ENCODE results near the gene PCID2. TPM values are rescaled to one million over a fixed set of nuclear protein-coding genes. Genes with fewer than 3 reads are reported as not detected.
A peak's percentile ranks its signal among the peaks of the same experiment; 100 is the strongest.

Gene PCID2
- total and polyA plus RNA-seq, 5 donors, result 42.0 to 55.1 (median 44.1) TPM

GRCh38 chr13:113138792-113139551 is 69.5 kb downstream of the PCID2 start:
- DNase-seq (no peak), ATAC-seq (no peak)
- Histone ChIP-seq H3K4me3 (ENCODE audit: low read length) (no peak overlapping the region), H3K4me1 (ENCODE audit: control insufficient read depth, insufficient read depth, low read length) (no peaks in the 10 kb centered on the region), H3K27me3 (ENCODE audit: control insufficient read depth, insufficient read depth) (no peaks in the 10 kb centered on the region), H3K9me3 (ENCODE audit: control insufficient read depth, low read length) (no peaks in the 10 kb centered on the region), H3K27ac (ENCODE audit: low read length) (no peak overlapping the region)
- WGBS, result 76% methylated on average over 16 of the region's 16 CpGs
- intact Hi-C loops (cut with DNase I), result no loop called here

- 84% methylated on average over 11 of the region's 11 CpGs for WGBS
- no peak overlapping the region for H3K4me3 ChIP-seq (ENCODE audit: low read length)
- ATAC-seq (no peak), DNase-seq (no peak)
- H3K4me1 ChIP-seq (ENCODE audit: control insufficient read depth, insufficient read depth, low read length), result no peaks in the 10 kb centered on the region
- no peak overlapping the region for H3K27ac ChIP-seq (ENCODE audit: low read length)
- no peaks in the 10 kb centered on the region for H3K27me3 ChIP-seq (ENCODE audit: control insufficient read depth, insufficient read depth)
- no peaks in the 10 kb centered on the region for H3K9me3 ChIP-seq (ENCODE audit: control insufficient read depth, low read length)
- intact Hi-C loops (cut with DNase I), result no loop called here
Observed at GRCh38 chr13:113137691-113138298, 70.7 kb downstream of the PCID2 start.

- ATAC-seq, result no peak
- no peaks in the 10 kb centered on the region for H3K4me1 ChIP-seq (ENCODE audit: control insufficient read depth, insufficient read depth, low read length)
- H3K9me3 ChIP-seq (ENCODE audit: control insufficient read depth, low read length), result no peaks in the 10 kb centered on the region
- 88% methylated on average over 2 of the region's 2 CpGs for WGBS
- no peak overlapping the region for H3K27ac ChIP-seq (ENCODE audit: low read length)
- intact Hi-C loops (cut with DNase I), result no loop called here
- H3K27me3 ChIP-seq (ENCODE audit: control insufficient read depth, insufficient read depth), result no peaks in the 10 kb centered on the region
- no peak for DNase-seq
- H3K4me3 ChIP-seq (ENCODE audit: low read length), result no peak overlapping the region
Observed at GRCh38 chr13:113135281-113135760, 73.1 kb downstream of the PCID2 start.

DNA sequence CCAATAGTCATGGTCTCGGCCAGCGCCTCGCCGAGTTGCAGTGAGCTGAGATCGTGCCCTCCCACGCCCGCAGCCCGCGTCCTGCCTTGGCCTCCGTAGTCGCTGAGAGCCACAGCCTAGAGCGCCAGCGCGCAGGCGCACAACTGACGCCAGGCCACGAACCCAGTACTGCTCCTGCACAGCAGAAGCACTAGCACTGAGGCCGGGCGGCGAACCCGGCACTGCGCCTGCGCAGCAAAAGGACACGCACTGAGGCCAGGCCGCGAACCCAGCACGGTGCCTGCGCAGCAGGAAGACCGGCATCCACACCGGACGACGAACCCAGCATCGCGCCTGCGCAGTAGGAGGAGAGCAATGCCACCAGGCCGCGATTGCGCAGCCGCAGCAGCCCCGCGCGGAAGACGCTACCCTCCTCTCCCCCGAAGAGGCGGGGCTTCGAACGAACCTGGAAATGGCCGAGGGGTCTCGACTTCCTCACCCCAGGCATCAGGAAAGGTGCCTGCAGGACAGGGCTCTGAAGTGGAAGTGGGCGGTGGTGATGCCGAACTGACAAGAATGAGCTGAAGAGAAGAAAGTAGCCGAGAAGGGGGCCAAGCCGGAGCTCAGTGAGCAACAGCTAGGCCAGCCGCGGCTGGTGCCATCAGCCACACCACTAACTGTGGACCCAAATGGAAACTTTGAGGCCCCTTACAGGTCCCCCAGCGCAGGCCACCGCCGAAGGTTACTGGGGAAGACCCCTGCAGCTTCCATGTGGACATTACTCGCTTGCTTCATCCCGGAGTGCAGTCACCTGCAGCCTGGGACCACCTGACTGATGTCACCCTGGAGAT is 78.3 kb downstream of the PCID2 start:
- H3K9me3 ChIP-seq (ENCODE audit: control insufficient read depth, low read length), result no peaks in the 10 kb centered on the region
- no peak overlapping the region for H3K27ac ChIP-seq (ENCODE audit: low read length)
- no peaks in the 10 kb centered on the region for H3K4me1 ChIP-seq (ENCODE audit: control insufficient read depth, insufficient read depth, low read length)
- DNase-seq, result peak; percentile 73 to 86 (median 81)
- peak; percentile 81 to 87 for ATAC-seq
- intact Hi-C loops (cut with DNase I), result no loop called here
- no peaks in the 10 kb centered on the region for H3K27me3 ChIP-seq (ENCODE audit: control insufficient read depth, insufficient read depth)
- H3K4me3 ChIP-seq (ENCODE audit: low read length), result peak overlapping the region; percentile 11
- WGBS, result 37% methylated on average over 60 of the region's 60 CpGs

DNA sequence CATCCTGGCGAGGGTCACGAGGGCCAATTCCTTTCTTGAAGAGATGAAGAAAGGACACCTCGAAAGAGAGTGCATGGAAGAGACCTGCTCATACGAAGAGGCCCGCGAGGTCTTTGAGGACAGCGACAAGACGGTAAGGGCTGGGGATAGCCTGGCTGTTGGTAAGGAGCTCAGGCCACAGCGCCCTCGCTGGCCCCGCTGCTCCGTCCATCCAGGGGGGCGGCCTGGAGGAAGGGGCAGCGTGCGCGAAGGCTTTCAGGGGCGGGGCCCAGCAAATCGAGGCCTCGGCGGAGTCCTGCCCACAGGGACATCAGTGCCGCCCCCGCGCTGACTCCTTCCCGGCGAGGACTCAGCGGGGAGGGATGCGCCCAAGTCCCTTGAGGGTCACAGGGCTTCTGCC is 79.0 kb downstream of the PCID2 start:
- Histone ChIP-seq H3K27me3 (ENCODE audit: control insufficient read depth, insufficient read depth) (no peaks in the 10 kb centered on the region), H3K4me3 (ENCODE audit: low read length) (peak overlapping the region; percentile 11), H3K9me3 (ENCODE audit: control insufficient read depth, low read length) (no peaks in the 10 kb centered on the region), H3K27ac (ENCODE audit: low read length) (no peak overlapping the region), H3K4me1 (ENCODE audit: control insufficient read depth, insufficient read depth, low read length) (no peaks in the 10 kb centered on the region)
- peak in 1 of 3 donors; percentile 50 for DNase-seq
- WGBS, result 68% methylated on average over 27 of the region's 27 CpGs
- ATAC-seq, result peak; percentile 9 to 55
- intact Hi-C loops (cut with DNase I), result no loop called here

Other genes with a start within 250 kb of the PCID2 start
- gene MCF2L, start 239.5 kb downstream of the PCID2 start, total RNA-seq, result 10 to 100 TPM; 18.0 to 47.5 (median 27.4) TPM
- gene MCF2L, start 239.5 kb downstream of the PCID2 start, polyA plus RNA-seq, result 33.2 TPM
- under 1 TPM; 0.24 to 0.64 (median 0.37) TPM for gene F7, start 102.9 kb downstream of the PCID2 start, total RNA-seq
- not detected for gene F7, start 102.9 kb downstream of the PCID2 start, polyA plus RNA-seq
- 10 to 100 TPM; 29.8 to 40.2 (median 34.4) TPM for gene F10, start 85.9 kb downstream of the PCID2 start, total RNA-seq
- gene F10, start 85.9 kb downstream of the PCID2 start, polyA plus RNA-seq, result 44.9 TPM
- under 1 TPM in 1 of 4 donors, not detected in 3; 0.15 TPM for gene PROZ, start 50.0 kb downstream of the PCID2 start, total RNA-seq
- 0.14 TPM for gene PROZ, start 50.0 kb downstream of the PCID2 start, polyA plus RNA-seq
- gene CUL4A, start 944 bp upstream of the PCID2 start, total RNA-seq, result 100 to 1,000 TPM in 2 of 4 donors, 10 to 100 TPM in 2; 82.5 to 113 (median 99.9) TPM
- 53.1 TPM for gene CUL4A, start 944 bp upstream of the PCID2 start, polyA plus RNA-seq
- gene LAMP1, start 88.6 kb upstream of the PCID2 start, total RNA-seq, result 100 to 1,000 TPM; 107 to 115 (median 111) TPM
- gene LAMP1, start 88.6 kb upstream of the PCID2 start, polyA plus RNA-seq, result 70.1 TPM
- 1 to 10 TPM; 1.4 to 2.3 (median 1.8) TPM for gene GRTP1, start 155.5 kb upstream of the PCID2 start, total RNA-seq
- 1.5 TPM for gene GRTP1, start 155.5 kb upstream of the PCID2 start, polyA plus RNA-seq
- 100 to 1,000 TPM; 320 to 446 (median 375) TPM for gene ADPRHL1, start 244.8 kb upstream of the PCID2 start, total RNA-seq
- 280 TPM for gene ADPRHL1, start 244.8 kb upstream of the PCID2 start, polyA plus RNA-seq